GM12891 (cell line): Measurements from ENCODE around the gene SMURF2.

Experiments used
- DNase-seq: peaks from one replicate; pipeline ENCODE4 v3.0.0; 2011; ENCODE audit warnings: low spot score; ENCODE audit not compliant: insufficient read length
- FAIRE-seq: peaks from 2 replicates; lab custom pipeline; 2011; peaks lifted over from hg19 to GRCh38; lab: Jason Lieb, UNC
- PAX5 ChIP-seq: IDR thresholded peaks from 2 replicates; pipeline ENCODE4 v1.6.1; 2011; ENCODE audit warnings: low read length, moderate library complexity, mild to moderate bottlenecking; ENCODE audit not compliant: insufficient read depth, severe bottlenecking
- POLR2A ChIP-seq: IDR thresholded peaks from 2 replicates; pipeline ENCODE4 v1.6.1; 2011; ENCODE audit warnings: low read depth, low read length, control low read depth
- POLR2AphosphoS5 ChIP-seq: IDR thresholded peaks from 2 replicates; pipeline ENCODE4 v1.6.1; 2011; ENCODE audit warnings: low read depth, low read length, control low read depth
- POU2F2 ChIP-seq: IDR thresholded peaks from 2 replicates; pipeline ENCODE4 v1.6.1; 2011; ENCODE audit warnings: low read depth, mild to moderate bottlenecking, control low read depth, low read length, moderate library complexity
- SPI1 ChIP-seq: IDR thresholded peaks from 2 replicates; pipeline ENCODE4 v1.6.1; 2011; ENCODE audit warnings: low read depth, low read length, control low read depth
- TAF1 ChIP-seq: IDR thresholded peaks from 2 replicates; pipeline ENCODE4 v1.6.1; 2011; ENCODE audit warnings: low read depth, low read length, control low read depth

Gene SMURF2

GRCh38 chr17:64630309-64631223, 31.5 kb downstream of the SMURF2 start:
- TF ChIP-seq POLR2A (no peak), POU2F2 (no peak), PAX5 (no peak), SPI1 (no peak), TAF1 (no peak), POLR2AphosphoS5 (no peak)
- FAIRE-seq (no peak), DNase-seq (no peak)

GRCh38 chr17:64628641-64629040, 33.5 kb downstream of the SMURF2 start:
- FAIRE-seq, result no peak
- DNase-seq, result no peak
- TF ChIP-seq PAX5 (no peak), POU2F2 (no peak), SPI1 (0 out of 2 replicates have a peak, but pooled peaks have one; percentile 14)

GRCh38 chr17:64627797-64628196, 34.3 kb downstream of the SMURF2 start:
- FAIRE-seq (no peak), DNase-seq (no peak)
- TF ChIP-seq TAF1, result no peak
- TF ChIP-seq POLR2AphosphoS5, result no peak
- no peak for TF ChIP-seq SPI1
- no peak for TF ChIP-seq PAX5
- no peak for TF ChIP-seq POLR2A
- TF ChIP-seq POU2F2, result no peak

GRCh38 chr17:64626827-64627226, 35.3 kb downstream of the SMURF2 start:
- FAIRE-seq (no peak), DNase-seq (no peak)
- TF ChIP-seq SPI1 (no peak), PAX5 (no peak), POLR2AphosphoS5 (no peak), POLR2A (no peak), POU2F2 (no peak), TAF1 (no peak)

- DNase-seq, result no peak
- no peak for TF ChIP-seq POU2F2
- TF ChIP-seq TAF1, result no peak
- TF ChIP-seq POLR2AphosphoS5, result no peak
- no peak for TF ChIP-seq PAX5
- no peak for TF ChIP-seq POLR2A
- no peak for TF ChIP-seq SPI1
- no peak for FAIRE-seq
Observed at GRCh38 chr17:64625541-64625940, 36.6 kb downstream of the SMURF2 start.

DNA sequence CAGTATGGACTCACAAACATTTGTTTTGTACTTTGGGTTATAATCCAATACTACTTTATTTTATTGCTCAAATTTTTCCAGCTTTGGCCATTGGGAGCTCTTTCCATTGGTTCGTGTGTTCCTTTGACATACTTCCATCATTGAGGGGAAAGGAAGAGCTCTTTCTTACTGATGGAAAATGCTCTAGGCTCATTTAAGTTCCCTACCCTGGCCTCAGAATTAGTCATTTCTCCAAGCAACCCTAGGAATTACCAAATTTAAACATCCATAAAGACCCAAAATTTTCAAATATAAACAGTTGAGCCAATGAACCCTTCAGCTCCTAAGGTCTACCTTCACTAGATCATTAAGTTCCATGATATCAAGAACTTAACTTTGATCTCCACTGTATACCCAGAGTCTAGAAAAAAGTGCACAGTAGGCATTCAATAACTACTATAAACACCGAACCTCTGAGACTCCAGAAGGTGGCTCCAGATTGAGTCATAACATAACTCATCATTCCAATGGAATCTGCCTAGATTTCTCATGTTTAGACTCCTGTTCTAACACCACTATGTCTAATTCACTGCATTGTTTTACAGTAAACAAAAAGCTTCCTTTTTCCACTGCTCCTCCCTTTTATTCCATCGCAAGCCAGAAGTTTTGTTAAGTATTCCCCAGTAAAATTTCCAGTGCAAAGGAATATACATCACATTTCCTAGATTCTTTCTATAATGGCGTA, 39.0 kb downstream of the SMURF2 start:
- DNase-seq (no peak), FAIRE-seq (no peak)
- TF ChIP-seq TAF1 (no peak), POU2F2 (no peak), SPI1 (no peak)

- no peak for DNase-seq
- FAIRE-seq, result no peak
- no peak for TF ChIP-seq POU2F2
- TF ChIP-seq PAX5, result no peak
- TF ChIP-seq POLR2A, result no peak
- TF ChIP-seq TAF1, result no peak
- TF ChIP-seq SPI1, result no peak
- no peak for TF ChIP-seq POLR2AphosphoS5
Observed at GRCh38 chr17:64621772-64622171, 40.3 kb downstream of the SMURF2 start.

DNA sequence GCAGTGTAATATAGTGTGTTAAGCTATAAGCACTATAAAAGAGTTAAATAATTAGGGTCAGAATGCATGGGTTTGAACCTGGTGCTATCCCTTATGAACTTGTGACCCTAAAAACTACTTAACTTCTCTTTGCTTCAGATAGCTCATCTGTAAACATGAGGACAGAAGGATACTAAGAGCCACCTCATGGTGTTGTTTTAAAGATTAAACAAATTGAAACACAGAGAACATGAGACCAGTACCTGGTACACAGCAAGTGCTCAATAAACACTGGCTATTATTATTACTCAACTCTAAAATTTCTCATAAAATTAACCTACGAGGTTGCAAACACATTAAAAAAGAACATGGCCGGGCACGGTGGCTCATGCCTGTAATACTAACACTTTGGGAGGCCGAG, 43.3 kb downstream of the SMURF2 start:
- FAIRE-seq, result no peak
- DNase-seq, result no peak
- TF ChIP-seq POU2F2, result no peak

GRCh38 chr17:64617125-64617780, 44.9 kb downstream of the SMURF2 start:
- no peak for FAIRE-seq
- TF ChIP-seq POLR2AphosphoS5 (no peak), SPI1 (no peak), POU2F2 (no peak), TAF1 (no peak), POLR2A (no peak)
- DNase-seq, result no peak
